Measurements from ENCODE around the gene TSPO2.

DNA sequence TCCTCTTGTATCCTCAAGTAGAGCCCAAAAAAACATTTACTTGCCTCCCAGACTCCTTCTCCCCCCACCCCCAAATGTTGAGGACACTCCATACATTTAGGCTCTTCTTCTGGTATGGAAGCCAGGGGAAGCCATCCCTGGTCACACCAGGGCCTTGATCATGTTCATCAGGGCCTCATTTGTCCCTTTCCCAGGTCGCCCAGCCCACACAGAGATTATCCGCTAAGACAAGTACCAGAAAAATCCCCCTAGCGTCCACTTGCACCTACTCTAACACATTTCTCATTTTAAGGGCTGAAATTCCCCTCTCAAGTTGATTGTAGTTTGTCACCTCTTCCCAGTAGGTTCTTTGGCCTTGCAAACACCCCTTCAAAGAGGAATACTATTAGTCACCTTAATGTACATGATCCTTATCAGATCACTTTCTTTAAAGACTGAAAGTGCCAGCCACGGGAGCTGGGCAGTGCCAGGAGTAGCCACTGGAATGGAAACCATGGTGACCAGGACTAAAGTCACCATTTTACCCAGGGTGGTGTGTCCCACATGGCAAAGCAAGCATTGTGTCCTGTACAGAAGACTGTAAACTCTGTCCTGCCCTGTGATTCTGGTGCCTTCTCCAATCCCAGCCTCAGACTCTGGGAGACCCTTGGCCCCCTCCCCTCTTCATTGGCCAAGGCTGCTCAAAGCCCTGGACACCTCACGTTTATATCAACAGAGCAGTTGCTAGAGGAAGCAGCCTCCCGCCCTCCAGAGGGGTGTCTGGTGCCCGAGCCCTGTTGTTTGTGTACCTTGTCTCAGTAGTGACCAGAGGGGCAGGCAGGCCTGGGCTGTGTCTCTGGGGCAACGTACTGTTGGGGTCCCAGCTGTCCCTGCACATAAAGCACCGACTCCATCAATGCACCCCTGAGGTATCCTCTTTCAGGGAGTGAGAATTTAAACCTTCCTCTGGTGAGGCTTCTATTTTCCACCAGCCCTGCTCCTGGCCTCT, 5.8 kb downstream of the TSPO2 start:
- TF ChIP-seq, protein P1, sequence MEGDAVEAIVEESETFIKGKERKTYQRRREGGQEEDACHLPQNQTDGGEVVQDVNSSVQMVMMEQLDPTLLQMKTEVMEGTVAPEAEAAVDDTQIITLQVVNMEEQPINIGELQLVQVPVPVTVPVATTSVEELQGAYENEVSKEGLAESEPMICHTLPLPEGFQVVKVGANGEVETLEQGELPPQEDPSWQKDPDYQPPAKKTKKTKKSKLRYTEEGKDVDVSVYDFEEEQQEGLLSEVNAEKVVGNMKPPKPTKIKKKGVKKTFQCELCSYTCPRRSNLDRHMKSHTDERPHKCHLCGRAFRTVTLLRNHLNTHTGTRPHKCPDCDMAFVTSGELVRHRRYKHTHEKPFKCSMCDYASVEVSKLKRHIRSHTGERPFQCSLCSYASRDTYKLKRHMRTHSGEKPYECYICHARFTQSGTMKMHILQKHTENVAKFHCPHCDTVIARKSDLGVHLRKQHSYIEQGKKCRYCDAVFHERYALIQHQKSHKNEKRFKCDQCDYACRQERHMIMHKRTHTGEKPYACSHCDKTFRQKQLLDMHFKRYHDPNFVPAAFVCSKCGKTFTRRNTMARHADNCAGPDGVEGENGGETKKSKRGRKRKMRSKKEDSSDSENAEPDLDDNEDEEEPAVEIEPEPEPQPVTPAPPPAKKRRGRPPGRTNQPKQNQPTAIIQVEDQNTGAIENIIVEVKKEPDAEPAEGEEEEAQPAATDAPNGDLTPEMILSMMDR (conservative IDR thresholded peaks at IDR 0.05), result no peak
- TF ChIP-seq EZH2 (IDR thresholded peaks at IDR 0.05; ENCODE audit: low read depth), result no peak

Measured in PC-9 (cell line).